HepG2 (cell line): ENCODE measurements around the gene KRT17. TPM values are rescaled to one million over a fixed set of nuclear protein-coding genes. Genes with fewer than 3 reads are reported as not detected.

Experiments
- ATAC-seq: fragments of 200-7000 bp; cut with Tn5 transposase; 3 replicates; pipeline ENCODE4 v1.9.1; 2020; ENCODE audit warnings: mild to moderate bottlenecking, moderate library complexity
- BruUV-seq: library from RNA; stranded (reverse); fragments of 400-500 nt; replicated peaks from 2 replicates; lab custom pipeline; 2021; lab: Mats Ljungman, UMichigan
- CTCF ChIA-PET: fragments of 300-600 bp; formaldehyde crosslinking; extraction: SDS; loops from one replicate; lab custom pipeline; 2021; ENCODE audit warnings: low total read pairs, inconsistent platforms, low intra/inter-chr PET ratio; lab: Yijun Ruan, JAX
- POLR2A ChIA-PET: fragments of 350-600 bp; sonication (Branson Sonifier 250); formaldehyde crosslinking; loops from one replicate; lab custom pipeline; 2020; ENCODE audit warnings: antibody characterized with exemption, inconsistent platforms; lab: Yijun Ruan, JAX
- DNase-seq: peaks from one replicate; pipeline ENCODE4 v3.0.0-alpha.2; 2015; ENCODE audit warnings: low spot score
- FAIRE-seq: peaks from 3 replicates; lab custom pipeline; 2011; peaks lifted over from hg19 to GRCh38; lab: Jason Lieb, UNC
- H2AFZ ChIP-seq: one replicate; pipeline ENCODE4 v1.6.1; 2011; ENCODE audit warnings: low read length, inconsistent platforms
- H3K27ac ChIP-seq: fragments of 300-600 bp; 3 replicates; pipeline ENCODE4 v1.8.0; 2011; ENCODE audit warnings: mixed run types, mild to moderate bottlenecking, mixed read lengths, low read length, inconsistent platforms; ENCODE audit not compliant: insufficient read depth; ENCODE audit errors: extremely low read length
- H3K27me3 ChIP-seq, 2 experiments: fragments of 200-600 bp in 1 of 2; 2 replicates in 1 of 2; 3 replicates in 1 of 2; pipeline versions ENCODE4 v1.6.0 to v1.8.0; 2011; ENCODE audit warnings: low read length in 2 of 2, mild to moderate bottlenecking in 2 of 2, moderate library complexity in 2 of 2, inconsistent platforms in 1 of 2; ENCODE audit not compliant: insufficient read depth in 2 of 2, control insufficient read depth in 1 of 2
- H3K36me3 ChIP-seq, 2 experiments: fragments of 200-600 bp in 1 of 2; replicated peaks in 1 of 2; 2 replicates in 1 of 2; 3 replicates in 1 of 2; pipeline versions ENCODE4 v1.5.1 to v1.8.0; 2011; ENCODE audit warnings: low read length in 2 of 2, inconsistent platforms in 1 of 2; ENCODE audit not compliant: insufficient read depth in 2 of 2, control insufficient read depth in 1 of 2
- H3K4me1 ChIP-seq: 2 replicates; pipeline ENCODE4 v1.5.1; 2012; ENCODE audit warnings: low read length, inconsistent platforms; ENCODE audit not compliant: insufficient read depth
- H3K4me2 ChIP-seq: 2 replicates; pipeline ENCODE4 v1.6.0; 2011; ENCODE audit warnings: low read depth, low read length, inconsistent platforms
- H3K4me3 ChIP-seq, 3 experiments: fragments of 200-600 bp in 1 of 3; sonication (generic), shearing (Covaris generic) in 1 of 3; replicated peaks in 1 of 3; 2 replicates each; pipeline ENCODE4 v1.5.1; 2011 to 2016; ENCODE audit warnings: low read length in 3 of 3, inconsistent platforms in 2 of 3, low read depth in 2 of 3, mild to moderate bottlenecking in 2 of 3, control low read depth in 1 of 3, mixed read lengths in 1 of 3; ENCODE audit not compliant: insufficient read depth in 1 of 3
- H3K79me2 ChIP-seq: one replicate; pipeline ENCODE4 v1.6.1; 2011; ENCODE audit warnings: low read length, inconsistent platforms; ENCODE audit not compliant: insufficient read depth
- H3K9ac ChIP-seq: 2 replicates; pipeline ENCODE4 v1.6.0; 2011; ENCODE audit warnings: mild to moderate bottlenecking, low read depth, low read length, inconsistent platforms; ENCODE audit not compliant: insufficient read depth
- H3K9me3 ChIP-seq: 2 replicates; pipeline ENCODE4 v1.5.1; 2012; ENCODE audit warnings: mild to moderate bottlenecking, low read length
- H4K20me1 ChIP-seq: 2 replicates; pipeline ENCODE4 v1.6.0; 2011; ENCODE audit warnings: inconsistent platforms, mild to moderate bottlenecking, low read length, moderate library complexity; ENCODE audit not compliant: insufficient read depth
- HDAC6 ChIP-seq: fragments of 200-600 bp; sonication (generic); IDR thresholded peaks from 2 replicates; pipeline ENCODE4 v1.7.0; 2017; ENCODE audit warnings: mild to moderate bottlenecking, antibody characterized with exemption, low read length, low read depth
- MED8 ChIP-seq: sonication (generic); formaldehyde crosslinking; IDR thresholded peaks from 2 replicates; pipeline ENCODE4 v1.8.1; 2023; ENCODE audit warnings: mild to moderate bottlenecking, missing genetic modification reagents; ENCODE audit not compliant: insufficient replicate concordance
- SMC3 ChIP-seq: IDR thresholded peaks from 2 replicates; pipeline ENCODE4 v1.6.1; 2011; ENCODE audit warnings: low read length, improper control_type of control experiment
- TOE1 ChIP-seq: sonication (generic); formaldehyde crosslinking; IDR thresholded peaks from 2 replicates; pipeline ENCODE4 v1.4.0; 2020; ENCODE audit warnings: mild to moderate bottlenecking, missing genetic modification reagents
- ZNF572 ChIP-seq: sonication (generic); formaldehyde crosslinking; IDR thresholded peaks from 2 replicates; pipeline ENCODE4 v1.5.1; 2020; ENCODE audit warnings: mild to moderate bottlenecking, missing genetic modification reagents
- WGBS: methylation state at CpG from one replicate; pipeline ENCODE4 v1.1.6; 2017; ENCODE audit warnings: low lambda C conversion rate; 5-methylcytosine and 5-hydroxymethylcytosine counted together
- in situ Hi-C: cut with HindIII; loops from 2 replicates; pipeline ENCODE4 v1.10.0; 2017; ENCODE audit warnings: low pct_unique_long_range_greater_than_20kb; ENCODE audit not compliant: extremely low pct_ligation_motif_present
- intact Hi-C: fragments of 100-400 bp; cut with micrococcal nuclease; formaldehyde crosslinking; loops from one replicate; pipeline ENCODE4 v1.10.0; 2022; ENCODE audit not compliant: unreplicated experiment
- polyA plus RNA-seq, 8 experiments: library from polyadenylated mRNA; depleted of rRNA in 3 of 8; stranded (reverse) in 7 of 8; unstranded in 1 of 8; fragments of >200 nt; fragmentation: Illumina TruSeq in 4 of 8; extraction: Trizol in 4 of 8; gene quantifications; 2 replicates each; pipeline versions ENCODE4 v1.2.1 to v1.2.3, GENCODE V29; 2011 to 2016; ENCODE audit warnings: low read depth in 4 of 8, missing spikeins in 1 of 8, mixed read lengths in 1 of 8; ENCODE audit not compliant: insufficient read depth in 1 of 8
- total RNA-seq, 5 experiments: library from RNA; depleted of rRNA; stranded (reverse); fragments of >200 nt; fragmentation: Illumina TruSeq; extraction: Trizol; gene quantifications; 2 replicates each; pipeline ENCODE4 v1.2.3, GENCODE V29; 2016; ENCODE audit warnings: low read depth in 1 of 5
- TF ChIP-seq, protein P1 (sequence below): sonication (generic); formaldehyde crosslinking; IDR thresholded peaks from 2 replicates; pipeline ENCODE4 v1.5.1; 2020; ENCODE audit warnings: missing genetic modification reagents, mild to moderate bottlenecking, borderline replicate concordance
- TF ChIP-seq, protein P2 (sequence below): sonication (generic); formaldehyde crosslinking; IDR thresholded peaks from 2 replicates; pipeline ENCODE4 v1.4.0; 2020; ENCODE audit warnings: missing genetic modification reagents
- TF ChIP-seq, protein P3 (sequence below): sonication (generic); formaldehyde crosslinking; IDR thresholded peaks from 2 replicates; pipeline ENCODE4 v1.4.0; 2020; ENCODE audit warnings: missing genetic modification reagents

The KRT17 gene
- total and polyA plus RNA-seq, 2 of the 13 experiments (the other 11 are each of a cell fraction or from before 2014, with no cell fraction given): 0.38 to 0.82 TPM

DNA sequence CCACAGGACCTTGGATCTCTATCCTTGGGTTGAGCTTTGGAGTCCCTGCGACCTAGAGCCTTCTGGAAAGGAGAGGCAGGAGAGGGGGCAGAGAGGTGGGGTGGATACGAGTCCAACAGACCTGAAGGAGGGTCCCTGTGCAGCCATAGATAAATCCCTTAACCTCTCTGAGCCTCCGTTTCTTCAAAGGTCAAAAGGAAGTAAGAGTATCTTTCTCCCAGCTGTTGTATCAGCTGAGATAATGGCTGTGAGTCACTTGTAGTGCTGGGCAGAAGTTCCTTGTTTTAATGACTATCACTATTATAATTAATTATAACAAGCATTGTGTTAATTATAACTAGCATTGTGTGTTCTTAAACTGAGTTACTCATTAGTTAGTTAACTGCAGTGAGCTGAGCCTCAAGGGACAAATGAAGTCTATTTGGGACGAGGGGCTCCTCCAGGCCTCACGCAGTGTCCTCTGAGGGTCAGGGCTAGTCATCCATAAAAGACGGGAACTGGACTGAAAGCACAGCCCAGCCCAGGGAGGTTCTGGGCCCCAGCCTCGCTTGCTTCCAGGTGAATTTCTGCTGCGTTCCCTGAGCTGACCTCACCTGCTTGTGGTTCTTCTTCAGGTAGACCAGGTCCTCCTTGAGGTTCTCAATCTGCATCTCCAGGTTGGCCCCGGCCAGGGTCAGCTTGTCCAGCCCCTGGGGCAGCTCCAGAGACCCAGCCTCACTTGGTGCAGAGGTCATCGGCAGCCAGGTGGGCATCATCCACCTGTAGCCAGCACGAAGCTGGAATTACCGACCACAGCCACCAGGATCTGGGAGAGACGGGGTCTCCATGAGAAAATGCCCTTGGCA, 5.7 kb upstream of the KRT17 start:
- Histone ChIP-seq H3K27me3 (peaks cover 5 to 34% of the 10 kb centered on the region in 2 experiments; a peak in 4 of 5 replicates), H3K9me3 (no peaks in the 10 kb centered on the region), H2AFZ (no peak overlapping the region), H3K9ac (no peak overlapping the region), H3K36me3 (no peaks in the 10 kb centered on the region), H3K4me1 (peaks cover 12% of the 10 kb centered on the region), H4K20me1 (no peaks in the 10 kb centered on the region), H3K27ac (no peak overlapping the region), H3K4me3 (no peak overlapping the region), H3K4me2 (no peak overlapping the region), H3K79me2 (no peaks in the 10 kb centered on the region)
- POLR2A ChIA-PET: no interaction called here
- DNase-seq: no peak
- intact Hi-C loops (no loop called here), in situ Hi-C loops (no loop called here)
- no TSS peak for BruUV-seq
- no peak for FAIRE-seq
- 16% methylated on average over 11 of the region's 13 CpGs for WGBS
- CTCF ChIA-PET: no interaction called here
- TF ChIP-seq, protein P1, sequence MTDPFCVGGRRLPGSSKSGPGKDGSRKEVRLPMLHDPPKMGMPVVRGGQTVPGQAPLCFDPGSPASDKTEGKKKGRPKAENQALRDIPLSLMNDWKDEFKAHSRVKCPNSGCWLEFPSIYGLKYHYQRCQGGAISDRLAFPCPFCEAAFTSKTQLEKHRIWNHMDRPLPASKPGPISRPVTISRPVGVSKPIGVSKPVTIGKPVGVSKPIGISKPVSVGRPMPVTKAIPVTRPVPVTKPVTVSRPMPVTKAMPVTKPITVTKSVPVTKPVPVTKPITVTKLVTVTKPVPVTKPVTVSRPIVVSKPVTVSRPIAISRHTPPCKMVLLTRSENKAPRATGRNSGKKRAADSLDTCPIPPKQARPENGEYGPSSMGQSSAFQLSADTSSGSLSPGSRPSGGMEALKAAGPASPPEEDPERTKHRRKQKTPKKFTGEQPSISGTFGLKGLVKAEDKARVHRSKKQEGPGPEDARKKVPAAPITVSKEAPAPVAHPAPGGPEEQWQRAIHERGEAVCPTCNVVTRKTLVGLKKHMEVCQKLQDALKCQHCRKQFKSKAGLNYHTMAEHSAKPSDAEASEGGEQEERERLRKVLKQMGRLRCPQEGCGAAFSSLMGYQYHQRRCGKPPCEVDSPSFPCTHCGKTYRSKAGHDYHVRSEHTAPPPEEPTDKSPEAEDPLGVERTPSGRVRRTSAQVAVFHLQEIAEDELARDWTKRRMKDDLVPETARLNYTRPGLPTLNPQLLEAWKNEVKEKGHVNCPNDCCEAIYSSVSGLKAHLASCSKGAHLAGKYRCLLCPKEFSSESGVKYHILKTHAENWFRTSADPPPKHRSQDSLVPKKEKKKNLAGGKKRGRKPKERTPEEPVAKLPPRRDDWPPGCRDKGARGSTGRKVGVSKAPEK (CRISPR knock-in tag): no peak
- no peak for TF ChIP-seq TOE1 (CRISPR knock-in tag)
- TF ChIP-seq, protein P2, sequence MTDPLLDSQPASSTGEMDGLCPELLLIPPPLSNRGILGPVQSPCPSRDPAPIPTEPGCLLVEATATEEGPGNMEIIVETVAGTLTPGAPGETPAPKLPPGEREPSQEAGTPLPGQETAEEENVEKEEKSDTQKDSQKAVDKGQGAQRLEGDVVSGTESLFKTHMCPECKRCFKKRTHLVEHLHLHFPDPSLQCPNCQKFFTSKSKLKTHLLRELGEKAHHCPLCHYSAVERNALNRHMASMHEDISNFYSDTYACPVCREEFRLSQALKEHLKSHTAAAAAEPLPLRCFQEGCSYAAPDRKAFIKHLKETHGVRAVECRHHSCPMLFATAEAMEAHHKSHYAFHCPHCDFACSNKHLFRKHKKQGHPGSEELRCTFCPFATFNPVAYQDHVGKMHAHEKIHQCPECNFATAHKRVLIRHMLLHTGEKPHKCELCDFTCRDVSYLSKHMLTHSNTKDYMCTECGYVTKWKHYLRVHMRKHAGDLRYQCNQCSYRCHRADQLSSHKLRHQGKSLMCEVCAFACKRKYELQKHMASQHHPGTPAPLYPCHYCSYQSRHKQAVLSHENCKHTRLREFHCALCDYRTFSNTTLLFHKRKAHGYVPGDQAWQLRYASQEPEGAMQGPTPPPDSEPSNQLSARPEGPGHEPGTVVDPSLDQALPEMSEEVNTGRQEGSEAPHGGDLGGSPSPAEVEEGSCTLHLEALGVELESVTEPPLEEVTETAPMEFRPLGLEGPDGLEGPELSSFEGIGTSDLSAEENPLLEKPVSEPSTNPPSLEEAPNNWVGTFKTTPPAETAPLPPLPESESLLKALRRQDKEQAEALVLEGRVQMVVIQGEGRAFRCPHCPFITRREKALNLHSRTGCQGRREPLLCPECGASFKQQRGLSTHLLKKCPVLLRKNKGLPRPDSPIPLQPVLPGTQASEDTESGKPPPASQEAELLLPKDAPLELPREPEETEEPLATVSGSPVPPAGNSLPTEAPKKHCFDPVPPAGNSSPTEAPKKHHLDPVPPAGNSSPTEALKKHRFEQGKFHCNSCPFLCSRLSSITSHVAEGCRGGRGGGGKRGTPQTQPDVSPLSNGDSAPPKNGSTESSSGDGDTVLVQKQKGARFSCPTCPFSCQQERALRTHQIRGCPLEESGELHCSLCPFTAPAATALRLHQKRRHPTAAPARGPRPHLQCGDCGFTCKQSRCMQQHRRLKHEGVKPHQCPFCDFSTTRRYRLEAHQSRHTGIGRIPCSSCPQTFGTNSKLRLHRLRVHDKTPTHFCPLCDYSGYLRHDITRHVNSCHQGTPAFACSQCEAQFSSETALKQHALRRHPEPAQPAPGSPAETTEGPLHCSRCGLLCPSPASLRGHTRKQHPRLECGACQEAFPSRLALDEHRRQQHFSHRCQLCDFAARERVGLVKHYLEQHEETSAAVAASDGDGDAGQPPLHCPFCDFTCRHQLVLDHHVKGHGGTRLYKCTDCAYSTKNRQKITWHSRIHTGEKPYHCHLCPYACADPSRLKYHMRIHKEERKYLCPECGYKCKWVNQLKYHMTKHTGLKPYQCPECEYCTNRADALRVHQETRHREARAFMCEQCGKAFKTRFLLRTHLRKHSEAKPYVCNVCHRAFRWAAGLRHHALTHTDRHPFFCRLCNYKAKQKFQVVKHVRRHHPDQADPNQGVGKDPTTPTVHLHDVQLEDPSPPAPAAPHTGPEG (CRISPR knock-in tag): no peak
- TF ChIP-seq SMC3: no peak
- no peak for TF ChIP-seq ZNF572
- TF ChIP-seq, protein P3, sequence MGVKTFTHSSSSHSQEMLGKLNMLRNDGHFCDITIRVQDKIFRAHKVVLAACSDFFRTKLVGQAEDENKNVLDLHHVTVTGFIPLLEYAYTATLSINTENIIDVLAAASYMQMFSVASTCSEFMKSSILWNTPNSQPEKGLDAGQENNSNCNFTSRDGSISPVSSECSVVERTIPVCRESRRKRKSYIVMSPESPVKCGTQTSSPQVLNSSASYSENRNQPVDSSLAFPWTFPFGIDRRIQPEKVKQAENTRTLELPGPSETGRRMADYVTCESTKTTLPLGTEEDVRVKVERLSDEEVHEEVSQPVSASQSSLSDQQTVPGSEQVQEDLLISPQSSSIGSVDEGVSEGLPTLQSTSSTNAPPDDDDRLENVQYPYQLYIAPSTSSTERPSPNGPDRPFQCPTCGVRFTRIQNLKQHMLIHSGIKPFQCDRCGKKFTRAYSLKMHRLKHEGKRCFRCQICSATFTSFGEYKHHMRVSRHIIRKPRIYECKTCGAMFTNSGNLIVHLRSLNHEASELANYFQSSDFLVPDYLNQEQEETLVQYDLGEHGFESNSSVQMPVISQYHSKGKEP (CRISPR knock-in tag): no peak
- TF ChIP-seq MED8: no peak
- no peak for TF ChIP-seq HDAC6
- no peak for ATAC-seq
